GM18502 (cell line): ENCODE results near the gene LCN9.
"Not testable (repeated sequence)": the region's sequence is repeated elsewhere in the genome, so short reads cannot be mapped to it uniquely, and the experiment has no call there.

ENCODE experiments used
- ATAC-seq: cut with Tn5 transposase; IDR thresholded peaks from one replicate; pipeline ENCODE4 v1.9.1; 2021; ENCODE audit warnings: mild to moderate bottlenecking; ENCODE audit not compliant: unreplicated experiment, poor library complexity

The LCN9 gene

GRCh38 chr9:135669616-135670285 is 6.6 kb downstream of the LCN9 start:
- no peak for ATAC-seq

GRCh38 chr9:135670721-135671590 is 7.8 kb downstream of the LCN9 start:
- ATAC-seq: no peak

- no peak for ATAC-seq
Measured at GRCh38 chr9:135671591-135672041, 8.5 kb downstream of the LCN9 start.

- not testable (repeated sequence) for ATAC-seq
Measured at GRCh38 chr9:135672786-135673185, 9.7 kb downstream of the LCN9 start.

- no peak for ATAC-seq
Measured at GRCh38 chr9:135673941-135674340, 10.8 kb downstream of the LCN9 start.

GRCh38 chr9:135674977-135675376 is 11.9 kb downstream of the LCN9 start:
- no peak for ATAC-seq

GRCh38 chr9:135676891-135677290 is 13.8 kb downstream of the LCN9 start:
- ATAC-seq: no peak

- no peak for ATAC-seq
Measured at GRCh38 chr9:135677641-135678168, 14.6 kb downstream of the LCN9 start.

- no peak for ATAC-seq
Measured at GRCh38 chr9:135678236-135679017, 15.3 kb downstream of the LCN9 start.

- no peak for ATAC-seq
Measured at GRCh38 chr9:135680056-135680455, 16.9 kb downstream of the LCN9 start.

GRCh38 chr9:135681161-135681560 is 18.1 kb downstream of the LCN9 start:
- no peak for ATAC-seq

GRCh38 chr9:135683401-135684034 is 20.4 kb downstream of the LCN9 start:
- ATAC-seq: no peak

- no peak for ATAC-seq
Measured at GRCh38 chr9:135684691-135685090, 21.6 kb downstream of the LCN9 start.

- ATAC-seq: no peak
Measured at GRCh38 chr9:135687216-135687615, 24.1 kb downstream of the LCN9 start.

GRCh38 chr9:135689011-135689410 is 25.9 kb downstream of the LCN9 start:
- no peak for ATAC-seq

- no peak for ATAC-seq
Measured at GRCh38 chr9:135690836-135691570, 27.9 kb downstream of the LCN9 start.

GRCh38 chr9:135692410-135692809 is 29.3 kb downstream of the LCN9 start:
- ATAC-seq: no peak

GRCh38 chr9:135693265-135693664 is 30.2 kb downstream of the LCN9 start:
- no peak for ATAC-seq

- ATAC-seq: no peak
Measured at GRCh38 chr9:135693771-135694170, 30.7 kb downstream of the LCN9 start.
